Activated CD8-positive, alpha-beta memory T cell treated with anti-CD3 and anti-CD28 coated beads, Interleukin-2, amount 50 U/mL, for 24 hours (primary cell): Measurements from ENCODE around the gene SCP2.
A peak's percentile ranks its signal among the peaks of the same experiment; 100 is the strongest.
"Not testable (repeated sequence)": the region's sequence is repeated elsewhere in the genome, so short reads cannot be mapped to it uniquely, and the experiment has no call there.

Experiments used
- DNase-seq: peaks from one replicate; pipeline ENCODE4 v3.0.0-alpha.2; 2020; ENCODE audit errors: extremely low read depth

The SCP2 gene

DNA sequence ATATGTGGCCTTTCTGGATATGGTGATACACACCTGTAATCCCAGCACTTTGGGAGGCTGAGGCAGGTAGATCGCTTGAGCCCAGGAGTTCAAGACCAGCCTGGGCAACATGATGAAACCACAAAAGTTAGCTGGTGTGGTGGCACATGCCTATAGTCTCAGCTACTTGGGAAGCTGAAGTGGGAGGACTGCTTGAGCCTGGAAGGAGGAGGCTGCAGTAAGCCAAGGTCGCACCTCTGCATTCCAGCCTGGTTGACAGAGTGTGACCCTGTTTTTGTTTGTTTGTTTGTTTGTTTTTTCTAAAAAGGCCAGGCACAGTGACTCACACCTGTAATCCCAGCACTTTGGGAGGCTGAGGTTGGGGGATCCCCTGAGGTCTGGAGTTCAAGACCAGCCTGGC, 42.2 kb downstream of the SCP2 start:
- DNase-seq, result not testable (repeated sequence)

DNA sequence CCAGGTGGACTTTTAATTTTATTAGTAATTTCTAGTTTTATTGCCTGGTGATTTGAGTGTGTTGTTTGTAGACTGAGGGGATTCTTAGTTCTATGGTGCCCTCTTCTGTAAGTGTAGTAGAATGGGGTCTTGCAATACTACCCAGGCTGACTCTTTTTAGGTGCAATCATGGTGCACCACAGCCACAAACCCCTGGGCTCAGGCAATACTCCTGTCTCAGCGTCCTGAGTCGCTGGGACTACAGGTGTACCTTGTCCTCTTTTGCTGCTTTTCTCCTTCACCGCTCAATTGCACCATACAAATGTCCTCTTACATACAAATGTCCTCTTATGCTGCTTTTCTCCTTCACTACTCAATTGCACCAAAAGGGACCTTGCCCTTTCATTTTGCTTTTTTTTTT, 43.1 kb downstream of the SCP2 start:
- no peak for DNase-seq

DNA sequence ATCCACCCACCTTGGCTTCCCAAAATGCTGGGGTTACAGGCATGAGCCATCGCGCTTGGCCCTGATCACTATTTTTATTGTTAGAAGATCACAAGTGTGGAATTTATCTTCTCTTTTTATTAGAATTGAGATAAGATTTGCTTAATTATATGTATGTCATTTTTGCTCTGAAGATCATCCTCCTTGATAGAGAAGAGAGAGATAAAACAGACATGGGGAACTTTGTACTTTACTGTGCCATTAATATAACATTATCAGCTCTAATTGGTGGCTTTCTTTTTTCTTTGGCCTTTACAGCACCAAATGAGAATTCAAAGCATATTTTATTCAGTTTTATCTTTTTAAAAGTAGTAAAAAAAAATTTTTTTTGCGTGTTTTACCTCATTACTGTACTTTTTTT, 46.8 kb downstream of the SCP2 start:
- DNase-seq, result no peak

DNA sequence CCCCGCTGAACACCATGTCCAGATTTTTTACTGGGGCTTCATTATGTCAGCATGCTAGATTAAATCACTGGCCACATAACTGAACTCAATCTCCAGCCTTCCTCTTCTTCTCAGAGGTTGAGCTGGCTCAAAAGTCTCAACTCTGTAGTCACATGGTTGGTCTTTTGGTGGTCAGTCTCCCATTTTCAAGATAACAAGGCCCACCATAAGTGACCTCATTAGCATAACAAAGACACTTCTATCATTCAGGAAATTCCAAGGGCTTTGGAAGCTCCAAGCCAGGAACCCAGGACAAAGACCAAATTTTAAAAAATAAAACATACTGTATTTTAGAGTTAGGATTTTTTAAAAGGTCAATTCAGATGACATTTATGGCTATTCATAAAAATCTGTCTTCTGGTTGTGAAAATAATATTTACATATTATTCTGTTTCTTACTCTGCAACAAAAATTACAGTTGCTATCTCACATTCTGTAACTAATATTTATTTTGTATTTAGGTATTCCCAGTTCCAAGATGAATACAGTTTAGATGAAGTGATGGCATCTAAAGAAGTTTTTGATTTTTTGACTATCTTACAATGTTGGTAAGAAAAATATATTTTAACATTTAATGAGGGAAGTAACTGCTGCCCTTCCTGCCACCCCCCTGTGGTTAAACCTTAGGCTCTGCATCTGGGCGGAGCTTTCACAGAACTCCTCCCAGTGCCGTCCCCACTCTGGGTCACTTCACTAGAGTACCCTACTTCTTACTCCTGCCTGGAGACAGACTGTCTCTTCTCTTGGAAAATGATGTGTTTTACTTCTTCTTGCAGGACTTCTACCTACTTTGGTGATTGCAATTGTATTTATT, 49.3 kb downstream of the SCP2 start:
- no peak for DNase-seq

DNA sequence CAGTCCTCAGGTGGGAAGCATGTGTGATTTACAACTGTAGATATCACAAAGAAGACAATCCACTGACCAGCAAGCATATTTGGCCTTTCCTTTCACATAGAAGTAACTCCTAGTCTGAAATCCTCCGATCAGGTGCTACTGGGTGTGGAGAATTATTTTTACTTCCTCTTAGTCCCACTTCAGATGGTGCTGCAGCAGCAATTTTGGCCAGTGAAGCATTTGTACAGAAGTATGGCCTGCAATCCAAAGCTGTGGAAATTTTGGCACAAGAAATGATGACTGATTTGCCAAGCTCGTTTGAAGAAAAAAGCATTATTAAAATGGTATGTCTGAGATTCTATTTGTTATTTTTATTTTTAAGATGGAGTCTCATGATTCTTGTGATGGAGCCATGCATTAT, 51.0 kb downstream of the SCP2 start:
- no peak for DNase-seq

DNA sequence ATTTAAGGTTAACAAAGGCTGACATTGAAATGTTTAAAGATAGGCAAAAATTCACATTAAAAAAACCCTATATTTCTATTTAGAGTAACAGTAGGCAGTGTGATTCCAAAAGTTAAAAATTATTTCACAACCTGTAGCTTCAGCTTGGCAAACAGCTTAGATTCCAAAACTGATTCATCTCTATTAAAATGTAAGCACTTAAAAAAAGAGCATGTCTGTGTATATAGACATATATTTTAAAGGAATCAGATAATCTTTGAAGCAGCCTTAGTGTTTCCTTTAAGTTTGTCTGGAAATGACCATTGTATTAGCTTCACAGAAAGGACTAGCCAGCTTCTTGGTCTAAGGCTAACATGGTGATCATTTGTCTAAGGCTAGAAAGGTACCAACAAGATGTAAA, 65.7 kb downstream of the SCP2 start:
- DNase-seq, result not testable (repeated sequence)

DNA sequence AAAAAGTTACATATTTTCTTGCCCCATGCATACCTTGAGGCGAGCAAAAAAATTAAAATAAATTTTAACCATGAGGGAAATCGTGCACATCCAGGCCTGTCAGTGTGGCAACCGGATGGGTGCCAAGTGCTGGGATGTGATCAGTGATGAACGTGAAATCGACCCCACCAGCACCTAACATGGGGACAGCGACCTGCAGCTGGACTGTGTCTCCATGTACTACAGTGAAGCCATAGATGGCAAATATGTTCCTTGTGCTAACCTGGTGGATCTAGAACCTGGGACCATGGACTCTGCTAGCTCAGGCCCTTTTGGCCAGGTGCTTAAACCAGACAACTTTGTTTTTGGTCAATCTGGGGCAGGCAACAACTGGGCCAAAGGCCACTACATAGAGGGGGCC, 67.6 kb downstream of the SCP2 start:
- no peak for DNase-seq

DNA sequence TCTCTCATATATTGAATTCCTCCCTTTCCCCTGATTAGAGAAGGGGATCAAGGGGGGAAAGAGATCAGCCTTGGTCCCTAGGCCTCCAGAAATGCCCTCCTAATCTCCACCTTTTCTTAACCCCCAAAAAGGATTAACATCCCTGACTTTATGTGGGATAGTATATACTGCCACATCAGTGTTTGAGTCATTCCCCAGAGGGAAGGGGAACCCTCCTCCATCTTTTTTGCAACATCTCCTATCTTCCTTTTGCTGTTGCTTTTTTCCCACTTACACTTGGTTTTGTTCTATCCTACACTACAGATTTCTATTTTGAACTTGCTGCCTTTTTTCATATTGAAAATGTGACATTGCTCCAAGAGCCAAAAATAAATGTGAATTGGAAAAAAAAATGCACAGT, 69.6 kb downstream of the SCP2 start:
- DNase-seq, result no peak

DNA sequence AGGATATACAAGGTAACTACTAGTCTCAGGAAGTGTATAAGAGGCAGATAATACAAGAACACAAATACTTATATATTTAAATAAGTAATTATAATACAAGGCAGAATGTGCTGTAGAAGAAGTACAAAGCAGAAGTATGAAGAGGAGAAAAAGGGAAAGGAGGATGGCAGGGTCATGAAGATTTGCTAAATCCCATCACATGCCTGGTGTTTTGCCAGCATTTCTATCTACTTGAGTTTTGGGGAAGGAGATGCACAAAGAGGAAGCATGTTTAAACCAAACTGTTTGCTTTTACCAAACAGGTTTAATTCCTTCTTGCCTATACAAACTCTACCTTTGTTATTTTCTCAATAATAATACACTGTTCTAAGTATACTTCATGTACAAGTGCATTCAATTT, 74.1 kb downstream of the SCP2 start:
- no peak for DNase-seq

DNA sequence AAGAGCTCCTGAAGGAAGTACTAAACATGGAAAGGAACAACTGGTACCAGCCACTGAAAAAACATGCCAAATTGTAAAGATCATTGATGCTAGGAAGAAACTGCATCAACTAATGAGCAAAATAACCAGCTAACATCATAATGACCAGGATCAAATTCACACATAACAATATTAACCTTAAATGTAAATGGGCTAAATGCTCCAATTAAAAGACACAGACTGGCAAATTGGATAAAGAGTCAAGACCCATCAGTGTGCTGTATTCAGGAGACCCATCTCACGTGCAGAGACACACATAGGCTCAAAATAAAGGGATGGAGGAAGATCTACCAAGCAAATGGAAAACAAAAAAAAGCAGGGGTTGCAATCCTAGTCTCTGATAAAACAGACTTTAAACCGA, 79.5 kb downstream of the SCP2 start:
- not testable (repeated sequence) for DNase-seq

DNA sequence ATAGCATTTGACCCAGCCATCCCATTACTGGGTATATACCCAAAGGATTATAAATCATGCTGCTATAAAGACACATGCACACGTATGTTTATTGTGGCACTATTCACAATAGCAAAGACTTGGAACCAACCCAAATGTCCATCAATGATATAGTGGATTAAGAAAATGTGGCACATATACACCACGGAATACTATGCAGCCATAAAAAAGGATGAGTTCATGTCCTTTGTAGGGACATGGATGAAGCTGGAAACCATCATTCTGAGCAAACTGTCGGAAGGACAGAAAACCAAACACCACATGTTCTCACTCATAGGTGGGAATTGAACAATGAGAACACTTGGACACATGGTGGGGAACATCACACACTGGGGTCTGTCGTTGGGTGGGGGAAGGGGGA, 83.2 kb downstream of the SCP2 start:
- not testable (repeated sequence) for DNase-seq

DNA sequence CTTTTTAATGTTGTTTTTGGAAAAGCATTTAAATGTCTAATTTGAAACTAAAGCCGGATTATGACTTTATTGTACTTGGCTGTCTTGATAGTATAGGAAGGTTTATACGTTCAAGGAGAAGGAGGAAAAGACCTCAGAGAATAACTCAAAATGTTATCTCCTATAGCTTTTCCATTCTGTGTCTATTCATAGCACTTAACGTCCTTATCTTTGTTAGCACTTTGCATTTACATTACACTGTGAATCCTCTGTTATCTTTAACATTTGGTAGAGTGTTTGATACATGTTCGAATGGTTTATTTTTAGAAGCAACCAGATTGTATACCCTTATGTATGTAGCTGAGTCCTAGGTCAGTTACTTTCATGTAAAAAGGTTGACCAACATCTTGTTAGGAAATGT, 84.1 kb downstream of the SCP2 start:
- DNase-seq, result no peak

DNA sequence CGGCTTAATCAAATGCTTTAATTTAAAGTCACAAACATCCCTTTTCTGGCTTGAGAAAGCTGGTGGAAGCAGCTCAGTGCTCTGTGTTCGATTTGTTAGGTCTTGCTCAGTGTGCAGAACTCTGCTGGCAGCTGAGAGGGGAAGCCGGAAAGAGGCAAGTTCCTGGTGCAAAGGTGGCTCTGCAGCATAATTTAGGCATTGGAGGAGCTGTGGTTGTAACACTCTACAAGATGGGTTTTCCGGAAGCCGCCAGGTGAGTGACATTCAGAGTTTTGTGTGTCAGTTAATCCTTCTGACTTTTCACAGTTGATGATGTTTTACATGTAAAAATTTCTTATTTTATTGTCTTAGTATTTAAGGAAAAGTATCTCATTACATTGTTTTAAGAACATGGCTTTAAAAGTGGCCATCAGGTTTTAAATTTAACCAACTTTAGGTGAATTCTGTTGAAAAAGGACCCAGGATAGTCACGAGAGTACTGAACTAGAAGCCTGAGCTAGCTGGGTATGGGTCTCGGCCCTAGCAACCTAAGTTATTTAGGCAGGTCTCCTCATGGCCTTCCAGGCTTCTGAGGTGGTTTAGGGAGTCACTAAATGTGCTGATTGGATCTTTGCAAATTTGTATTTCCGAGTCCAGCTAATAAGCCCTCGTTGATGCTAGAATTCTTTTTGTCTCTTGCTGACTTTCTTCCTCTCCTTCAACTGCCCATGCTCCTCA, 87.9 kb downstream of the SCP2 start:
- peak; percentile 42 for DNase-seq

DNA sequence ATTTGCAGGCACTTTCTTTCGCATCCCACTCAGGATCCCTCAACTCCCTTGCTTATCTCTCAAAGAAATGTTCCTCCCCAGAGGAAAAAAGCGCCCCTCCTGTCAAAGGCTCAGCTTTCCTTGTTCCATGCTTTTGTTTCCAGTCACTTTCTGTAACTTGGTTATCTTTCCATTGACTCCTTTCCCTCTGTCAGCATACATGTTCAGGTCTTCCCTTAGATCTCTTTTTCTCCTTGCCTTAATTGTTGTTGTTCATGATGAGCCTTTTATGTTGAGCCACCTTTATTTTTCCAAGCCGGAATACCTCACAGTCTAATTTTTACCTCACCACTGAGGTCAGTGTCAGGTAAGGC, 88.4 kb downstream of the SCP2 start:
- no peak for DNase-seq

DNA sequence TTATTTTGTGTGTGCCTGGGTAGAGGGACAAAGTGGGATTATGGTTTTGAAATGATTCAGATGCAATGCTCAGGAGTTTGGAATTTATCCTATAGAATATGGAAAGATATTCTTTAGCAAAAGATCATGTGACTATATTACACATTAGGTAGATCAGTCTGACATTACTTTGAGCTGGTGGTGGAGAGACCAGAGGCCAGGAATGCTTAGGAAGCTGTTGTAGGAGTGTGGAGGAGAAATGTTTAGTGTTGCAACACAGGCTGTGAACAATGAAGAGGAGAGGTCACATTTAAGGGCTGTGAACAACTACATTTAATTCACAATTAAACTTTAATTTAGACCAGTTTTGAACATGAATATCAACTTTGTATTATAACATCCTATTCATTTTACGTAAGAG, 89.6 kb downstream of the SCP2 start:
- no peak for DNase-seq

DNA sequence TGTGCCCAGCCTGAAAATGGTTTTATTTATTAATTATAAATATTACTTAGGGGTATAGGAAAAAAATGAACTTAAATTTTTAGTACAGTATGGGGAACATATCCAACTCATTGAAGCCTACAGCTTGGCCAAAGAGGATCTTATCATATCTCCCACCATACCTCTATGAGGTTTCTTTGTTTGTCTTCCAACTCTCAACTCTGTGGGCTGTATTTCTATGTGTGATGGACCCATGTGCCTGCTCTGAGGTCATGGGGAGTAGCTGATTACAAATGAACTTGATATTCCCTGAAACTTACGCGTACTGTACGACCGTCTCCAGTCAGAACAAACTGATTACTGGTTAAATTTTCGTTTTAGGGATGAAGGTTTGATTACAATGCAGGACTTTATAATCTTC, 93.5 kb downstream of the SCP2 start:
- no peak for DNase-seq

DNA sequence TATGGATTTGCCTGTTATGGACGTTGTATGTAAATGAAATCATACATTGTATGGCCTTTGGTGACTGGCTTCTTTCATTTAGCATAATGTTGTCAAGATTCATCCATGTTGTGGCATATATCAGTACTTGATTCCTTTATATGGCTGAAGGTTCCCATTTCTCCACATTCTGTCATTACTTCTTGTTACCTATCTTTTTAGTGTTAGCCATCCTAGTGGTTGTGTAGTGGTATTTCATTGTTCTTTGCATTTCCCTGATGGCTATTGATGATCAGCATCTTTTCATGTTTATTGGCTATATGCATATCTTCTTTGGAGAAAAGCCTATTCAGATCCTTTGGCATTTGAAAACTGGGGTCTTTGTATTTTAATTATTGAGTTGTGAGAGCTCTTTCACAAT, 95.1 kb downstream of the SCP2 start:
- no peak for DNase-seq

DNA sequence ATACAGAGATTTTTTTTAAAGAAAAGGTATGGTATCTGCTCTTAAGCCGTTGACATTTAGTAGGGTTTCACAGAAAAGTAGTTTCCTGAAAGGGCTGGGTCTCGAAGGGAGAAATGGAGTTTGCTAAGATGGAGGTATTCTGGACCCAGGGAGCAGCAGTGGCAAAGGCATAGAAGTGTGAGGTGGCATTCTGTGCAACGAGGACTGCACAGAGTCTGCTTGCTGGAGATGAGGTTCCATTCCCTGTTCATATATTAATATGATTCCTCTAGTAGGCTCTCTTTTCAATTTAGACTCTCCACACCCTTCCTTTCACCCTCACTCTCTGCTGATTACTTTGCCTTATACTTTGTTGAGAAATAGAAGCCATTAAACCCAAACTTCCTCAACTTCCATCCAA, 96.5 kb downstream of the SCP2 start:
- DNase-seq, result no peak

DNA sequence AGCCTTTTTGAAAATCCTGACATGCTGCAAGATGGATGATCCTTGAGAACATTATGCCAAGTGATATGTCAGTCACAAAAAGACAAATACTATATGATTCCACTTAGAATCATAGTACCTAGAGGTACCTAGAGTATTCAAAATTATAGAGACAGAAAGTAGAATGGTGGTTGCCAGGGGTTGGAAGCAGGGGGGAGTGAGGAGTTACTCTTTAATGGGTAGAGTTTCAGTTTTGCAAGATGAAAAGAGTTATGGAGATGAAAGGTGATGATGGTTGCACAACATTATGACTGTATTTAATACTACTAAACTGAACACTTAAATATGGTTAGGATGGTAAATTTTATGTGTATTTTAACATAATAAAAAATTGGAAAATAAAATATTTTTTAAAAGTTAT, 97.0 kb downstream of the SCP2 start:
- DNase-seq, result no peak

DNA sequence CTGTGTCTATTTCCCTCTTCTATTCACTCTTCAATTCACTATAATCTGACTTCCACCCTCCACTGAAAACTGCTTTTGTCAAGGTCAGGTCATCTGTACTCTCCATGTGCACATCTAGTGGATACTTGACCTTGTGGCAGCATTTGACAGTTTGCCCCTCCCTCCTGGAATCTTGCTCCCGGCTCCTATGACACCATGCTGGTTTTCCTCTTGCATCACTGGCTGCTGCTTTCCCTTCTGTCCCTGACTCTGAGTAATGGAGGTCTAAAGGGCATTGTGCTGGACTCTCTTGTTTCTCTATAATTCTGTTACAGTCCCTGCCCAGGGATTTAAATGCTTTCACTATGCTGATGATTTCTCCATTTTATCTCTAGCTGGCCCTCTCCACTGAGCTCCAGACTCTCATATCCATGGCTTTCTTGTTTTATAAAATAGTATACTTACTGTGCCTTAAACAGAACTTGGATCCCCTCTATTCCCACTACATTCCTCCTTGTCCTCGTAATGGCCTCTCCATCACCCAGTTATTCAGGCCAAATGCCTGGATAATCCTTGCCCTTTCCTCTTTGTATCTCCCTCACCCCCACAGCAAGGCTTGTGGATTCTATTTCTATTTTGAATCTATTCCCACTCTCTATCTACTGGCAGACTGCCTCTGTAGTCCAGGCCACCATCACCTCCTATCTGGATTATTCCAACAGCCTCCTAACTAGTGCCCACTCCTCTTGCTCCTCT, 98.1 kb downstream of the SCP2 start:
- DNase-seq, result no peak

DNA sequence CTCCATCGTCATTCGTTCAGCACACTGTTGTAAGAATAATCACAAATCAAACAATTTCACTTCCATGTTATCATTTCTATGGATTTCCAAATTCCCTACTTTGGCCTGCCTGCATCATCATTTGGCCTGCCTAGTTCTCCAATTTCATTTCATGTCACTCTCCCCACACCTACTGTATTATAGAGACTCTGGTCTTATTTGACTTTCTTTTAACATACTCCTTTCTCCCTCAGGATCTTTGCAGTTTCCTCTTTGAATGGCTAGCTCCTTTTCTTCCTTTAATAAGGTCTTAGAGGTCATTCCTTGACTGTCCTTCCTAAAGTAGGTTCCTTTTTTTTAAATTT, 98.7 kb downstream of the SCP2 start:
- no peak for DNase-seq

DNA sequence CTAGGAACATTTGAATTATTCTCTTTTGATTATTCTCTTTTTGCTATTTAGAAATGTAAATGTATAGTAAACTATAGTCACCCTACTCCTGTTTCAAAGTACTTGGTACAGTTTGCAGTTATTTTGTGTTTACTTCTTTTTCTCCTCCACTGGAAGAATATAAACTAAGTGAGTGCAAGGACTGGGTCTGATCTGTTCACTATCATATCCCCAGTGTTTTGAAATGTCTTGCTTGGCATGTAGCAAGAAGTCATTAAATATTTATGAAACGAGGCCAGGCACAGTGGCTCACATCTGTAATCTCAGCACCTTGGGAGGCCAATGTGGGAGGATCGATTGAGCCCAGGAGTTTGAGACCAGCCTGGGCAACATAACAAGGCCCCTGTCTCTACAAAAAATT, 99.2 kb downstream of the SCP2 start:
- no peak for DNase-seq

DNA sequence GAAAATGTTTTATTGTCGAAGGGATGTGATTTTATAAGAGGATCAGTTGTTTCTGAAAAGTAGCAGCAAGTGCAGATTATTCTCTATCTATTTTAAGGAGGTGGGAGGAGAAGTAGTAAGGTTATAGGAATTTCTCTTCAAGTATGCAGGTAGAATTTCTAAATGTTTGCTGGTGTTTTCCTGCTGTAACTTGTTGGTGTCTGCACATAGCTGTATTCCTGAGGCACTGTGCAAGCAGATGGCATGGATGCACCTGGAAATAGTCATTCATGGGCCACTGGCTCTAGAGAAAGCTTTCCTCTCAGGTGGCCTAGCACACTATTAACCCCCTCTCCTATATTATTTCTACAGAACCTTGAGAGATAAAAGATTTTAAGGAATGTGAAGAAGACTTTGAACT, 104.7 kb downstream of the SCP2 start:
- DNase-seq, result no peak
